Embryonic facial prominence (tissue), 1 donor: Measurements from ENCODE around the gene WIPF3.

Source experiments
- DNase-seq: peaks from one replicate; pipeline ENCODE4 v3.0.0-alpha.2; 2016; ENCODE audit errors: extremely low spot score

The WIPF3 gene

DNA sequence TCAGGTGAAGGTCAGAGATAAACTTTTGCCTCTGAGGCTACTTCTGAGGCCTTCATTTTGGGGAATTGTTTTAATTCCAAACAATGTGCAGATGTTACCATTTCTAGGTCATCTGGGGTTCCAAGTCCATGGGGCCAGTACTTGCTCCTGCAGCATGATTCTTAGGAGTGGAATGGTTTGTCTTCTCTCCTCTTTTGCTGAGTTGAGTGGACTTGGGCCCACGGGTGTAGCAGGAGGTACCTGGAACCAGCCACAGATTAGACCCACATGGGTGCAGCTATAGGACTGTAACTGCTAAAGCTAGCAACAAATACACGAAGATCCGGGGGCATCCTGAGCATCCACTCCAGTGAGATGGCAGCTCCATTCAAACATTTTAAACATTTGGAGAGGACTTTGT, 41.6 kb downstream of the WIPF3 start:
- DNase-seq, result no peak

DNA sequence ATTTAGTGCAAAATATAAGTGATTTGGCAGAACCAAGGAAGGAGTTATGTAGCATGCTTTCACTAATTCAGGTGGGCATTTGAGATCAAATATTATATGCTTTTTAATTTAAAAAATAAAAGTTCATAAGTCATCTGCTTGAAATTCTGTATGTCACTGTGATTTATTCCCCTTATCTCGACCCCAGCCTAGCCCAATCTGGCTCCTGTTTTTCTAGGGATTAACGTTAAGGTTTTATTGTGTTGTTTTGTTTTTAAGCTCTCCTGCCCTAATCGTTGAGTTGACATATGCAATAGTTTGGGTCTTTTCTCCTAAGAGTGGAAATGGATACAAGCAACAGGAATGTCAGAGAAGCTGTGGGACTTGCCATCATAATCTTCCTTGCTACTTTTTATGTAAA, 42.6 kb downstream of the WIPF3 start:
- DNase-seq, result no peak

DNA sequence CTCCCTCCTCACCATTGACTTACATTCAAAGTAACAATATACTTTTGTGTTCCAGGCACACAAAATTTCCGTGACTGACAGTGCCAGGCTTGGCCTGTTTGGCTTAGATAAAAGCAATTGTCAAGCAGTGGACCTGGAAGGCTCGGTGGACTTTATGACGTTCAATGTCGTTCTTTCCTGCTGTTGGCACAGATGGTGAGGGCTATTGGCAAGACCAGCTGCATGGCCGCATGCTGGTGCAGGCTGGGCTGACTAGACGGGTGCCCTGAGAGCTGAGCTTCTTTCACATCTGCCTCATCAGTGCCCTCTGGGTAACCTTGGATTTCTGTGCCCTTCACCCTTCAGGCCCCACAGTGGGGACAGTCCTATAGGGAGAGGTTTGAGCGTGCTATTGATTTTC, 45.2 kb downstream of the WIPF3 start:
- DNase-seq, result no peak

DNA sequence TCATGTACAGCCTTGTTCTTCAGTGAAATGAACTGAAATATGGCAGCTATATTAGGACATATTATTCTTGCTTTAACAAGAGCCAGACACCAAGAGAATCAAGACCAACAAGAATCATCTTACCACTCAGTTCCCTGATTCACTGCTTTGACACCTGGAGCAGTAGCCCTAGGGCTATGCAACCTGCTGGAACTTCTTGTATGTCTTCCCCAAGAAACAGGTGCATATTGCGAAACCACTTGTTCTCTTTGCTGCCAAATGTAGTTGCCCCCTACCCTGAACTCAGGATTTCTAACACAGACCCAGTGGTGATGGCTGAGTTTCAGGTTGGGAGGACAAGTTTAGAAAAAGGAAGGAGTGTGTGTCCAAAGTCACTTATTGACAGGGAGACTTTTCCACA, 46.1 kb downstream of the WIPF3 start:
- DNase-seq, result no peak

DNA sequence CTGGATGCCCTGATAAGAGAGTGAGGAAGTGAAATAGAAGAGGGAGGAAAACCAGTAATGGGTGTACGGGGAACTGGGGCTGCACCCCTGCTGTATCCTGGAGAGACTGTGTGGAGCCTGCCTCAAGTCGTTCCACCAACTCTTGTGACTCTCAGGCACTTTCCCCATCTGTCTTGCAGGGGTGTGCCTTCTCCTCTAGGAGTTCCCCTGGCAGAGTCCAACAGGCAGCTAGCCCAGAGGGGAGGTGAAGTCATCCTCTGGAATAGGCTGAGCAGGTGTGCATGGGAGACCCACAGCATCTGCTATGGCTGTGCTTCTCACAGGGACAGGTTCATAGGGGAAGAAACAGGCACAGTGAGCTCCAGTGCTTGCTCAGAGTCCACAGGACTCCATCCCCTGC, 46.8 kb downstream of the WIPF3 start:
- DNase-seq, result no peak

DNA sequence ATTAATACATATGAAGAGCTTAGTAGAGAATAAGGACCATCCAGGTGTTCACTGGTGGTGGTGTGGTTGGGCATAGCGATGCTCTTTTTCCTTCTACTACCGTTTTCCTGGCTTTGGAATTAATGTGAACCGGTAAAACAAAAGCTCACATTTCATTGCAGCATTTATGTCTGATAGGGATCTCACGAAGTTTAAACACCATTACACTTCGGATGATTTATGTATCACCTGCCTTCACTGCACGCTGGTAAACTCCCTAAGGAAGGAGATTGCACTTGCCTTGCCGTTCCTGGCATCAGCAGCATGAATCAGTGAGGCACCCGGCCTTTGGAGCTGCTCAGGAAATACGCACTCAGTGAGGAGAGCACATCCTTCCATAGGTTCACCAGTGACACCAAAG, 47.5 kb downstream of the WIPF3 start:
- no peak for DNase-seq

DNA sequence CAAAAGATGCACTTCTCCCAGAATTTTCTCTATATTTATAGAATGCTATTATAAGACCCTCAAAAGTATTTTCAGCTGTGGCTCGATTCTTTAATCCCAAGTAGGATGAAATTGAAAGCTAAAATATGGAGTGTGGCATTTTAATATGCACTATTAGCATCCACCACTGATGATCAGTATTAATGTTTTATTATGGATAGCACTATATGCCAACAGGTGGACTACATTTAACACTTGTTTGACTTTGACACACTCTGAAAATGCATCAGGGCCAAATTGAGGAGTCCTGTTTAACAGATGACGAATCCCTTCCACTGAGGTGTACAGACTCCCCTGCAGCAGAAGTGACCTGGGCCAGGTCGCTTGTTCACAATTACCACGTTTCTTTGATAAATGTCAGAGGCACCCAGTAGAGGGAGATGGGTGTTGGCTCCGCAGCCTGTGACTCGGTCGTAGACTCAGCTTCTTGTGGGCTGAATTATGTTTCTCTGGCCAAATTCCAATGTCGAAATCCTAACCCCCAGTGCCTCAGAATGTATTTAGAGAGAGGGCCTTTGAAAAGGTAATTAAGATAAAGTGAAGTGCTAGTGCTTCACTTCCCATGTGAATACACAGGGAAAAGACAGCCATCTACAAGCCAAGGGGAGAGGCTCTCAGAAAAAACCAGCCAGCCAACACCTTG, 48.1 kb downstream of the WIPF3 start:
- DNase-seq, result no peak

DNA sequence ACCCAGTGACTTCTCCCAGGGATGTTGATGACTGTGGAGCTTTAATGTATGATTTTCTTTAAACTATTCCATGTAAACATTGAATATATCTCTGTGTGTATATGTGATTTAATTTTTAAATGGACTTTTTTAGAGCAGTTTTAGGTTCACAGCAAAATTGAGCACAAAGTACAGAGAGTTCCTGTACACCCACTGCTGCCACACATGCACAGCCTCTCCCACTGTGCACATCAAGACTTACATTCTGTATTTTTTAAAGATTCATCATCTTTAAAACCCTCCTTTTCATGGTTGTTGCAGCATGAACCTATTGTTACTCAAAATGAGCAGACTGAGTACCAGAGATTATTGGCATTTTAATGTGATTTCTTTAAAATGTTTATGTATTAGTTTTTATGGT, 51.3 kb downstream of the WIPF3 start:
- no peak for DNase-seq

DNA sequence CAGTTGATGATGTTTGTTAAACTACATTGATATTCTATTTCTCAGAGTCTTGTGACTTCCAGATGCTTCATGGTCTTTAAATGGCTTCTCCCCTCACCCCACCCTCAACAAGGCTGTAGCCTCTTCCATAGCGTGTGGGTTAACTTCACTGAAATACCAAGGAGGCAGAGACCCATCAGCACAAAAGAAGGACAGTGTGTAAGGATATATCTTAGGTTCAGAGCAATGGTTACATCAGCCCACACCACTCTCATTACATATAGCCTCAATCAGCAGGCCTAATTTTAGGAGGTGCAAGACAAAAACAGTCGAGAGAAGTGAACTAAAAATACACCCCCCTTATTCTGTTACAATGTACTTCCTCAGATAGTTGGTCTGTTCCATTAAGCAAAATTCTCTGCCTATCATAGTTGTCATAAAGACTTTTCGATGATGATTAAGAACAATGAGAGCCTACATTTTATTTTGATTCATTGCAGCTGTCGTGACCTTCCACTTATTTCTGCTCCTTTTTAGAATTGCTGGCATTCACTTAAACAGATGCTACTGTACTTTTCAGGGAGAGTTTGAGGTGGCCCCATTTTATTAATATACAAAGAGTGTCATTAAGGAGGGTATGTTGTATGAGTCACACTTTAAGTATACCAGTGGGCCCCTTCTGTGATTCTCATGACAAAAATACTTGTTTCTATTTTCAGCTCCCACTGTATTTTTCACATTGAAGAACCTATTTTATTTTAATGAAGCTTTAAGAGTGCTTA, 52.1 kb downstream of the WIPF3 start:
- DNase-seq, result no peak

DNA sequence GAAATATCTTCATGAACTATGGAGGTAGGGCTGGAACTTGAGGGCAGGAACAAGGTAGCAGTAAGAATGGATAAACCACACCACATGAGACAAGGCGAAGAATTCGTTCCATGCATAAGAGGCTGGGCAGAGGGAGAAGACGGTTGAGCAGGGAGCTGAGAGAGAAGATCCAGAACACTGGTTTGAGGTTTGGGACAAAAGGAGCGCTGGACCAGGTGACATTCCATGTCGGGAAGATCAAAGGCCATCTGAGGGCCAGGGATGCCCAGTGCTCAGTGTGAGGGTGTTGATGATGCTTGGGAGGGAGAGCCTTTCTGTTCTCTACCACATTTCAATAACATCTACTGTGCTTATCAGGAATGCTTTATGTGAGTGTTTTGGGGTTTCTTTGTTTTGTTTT, 52.8 kb downstream of the WIPF3 start:
- no peak for DNase-seq

DNA sequence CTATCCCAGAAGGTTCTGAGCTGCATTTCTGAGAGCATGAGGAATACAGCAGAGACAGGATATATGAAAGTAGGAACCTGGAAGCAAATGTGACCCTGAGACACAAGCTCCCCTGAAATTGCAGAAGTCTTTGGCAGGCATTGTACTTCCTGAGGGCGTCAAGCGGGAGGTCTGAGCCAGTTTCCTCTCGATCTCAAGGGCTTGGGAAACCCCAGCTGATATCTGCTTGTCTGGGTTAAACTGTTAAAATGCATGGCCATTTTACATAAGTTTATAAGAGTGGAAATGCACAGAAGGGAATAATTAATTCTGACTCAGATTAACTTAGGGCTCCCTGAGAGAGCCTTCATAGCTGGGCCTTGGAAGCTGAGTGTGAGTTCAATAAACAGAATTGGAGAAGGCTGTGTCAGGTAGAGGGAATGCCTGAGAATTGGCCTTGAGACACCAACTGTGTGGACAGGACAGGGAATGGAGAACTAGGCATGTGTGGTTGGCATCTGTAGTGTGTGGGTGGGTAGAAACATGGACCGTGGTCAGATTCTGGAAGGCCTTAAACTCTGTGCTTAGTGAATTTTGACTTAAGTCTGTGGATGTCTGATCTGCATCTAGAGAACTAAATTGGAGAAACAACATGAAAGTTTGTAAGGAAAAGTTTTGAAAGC, 53.3 kb downstream of the WIPF3 start:
- DNase-seq, result no peak

DNA sequence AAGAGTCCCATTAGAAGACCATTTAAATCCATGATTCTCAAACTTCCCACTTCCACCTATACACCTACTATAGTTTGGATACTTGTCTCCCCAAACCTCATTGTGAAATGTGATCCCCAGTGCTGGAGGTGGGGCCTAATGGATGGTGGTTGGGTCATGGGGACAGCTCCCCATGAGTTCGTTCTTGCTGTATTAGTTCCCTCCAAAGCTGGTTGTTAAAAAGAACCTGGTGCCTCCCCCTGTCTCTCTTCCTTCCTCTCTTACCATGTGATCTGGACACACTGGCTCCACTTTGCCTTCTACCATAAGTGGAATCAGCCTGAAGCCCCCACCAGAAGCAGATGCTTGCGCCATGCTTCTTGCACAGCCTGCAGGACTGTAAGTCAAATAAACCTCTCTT, 53.9 kb downstream of the WIPF3 start:
- no peak for DNase-seq

DNA sequence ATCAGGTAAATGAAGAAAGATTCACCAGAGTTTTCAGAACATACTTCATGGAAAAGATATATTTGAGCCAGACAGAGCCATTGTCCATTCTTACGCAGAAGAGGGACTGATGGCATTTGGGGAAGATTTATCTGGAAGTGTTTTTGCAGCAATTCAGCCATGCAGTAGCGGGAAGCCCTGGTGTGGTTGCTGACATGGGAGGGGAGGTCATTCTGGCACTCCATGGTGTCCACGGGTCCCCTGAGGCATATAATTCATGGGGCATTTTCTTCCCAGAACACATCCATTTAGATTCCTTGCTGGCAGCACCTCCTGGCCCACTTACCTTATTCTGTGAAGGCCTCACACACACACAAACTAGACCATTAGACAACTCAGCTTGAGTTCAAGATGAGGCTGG, 55.6 kb downstream of the WIPF3 start:
- no peak for DNase-seq

DNA sequence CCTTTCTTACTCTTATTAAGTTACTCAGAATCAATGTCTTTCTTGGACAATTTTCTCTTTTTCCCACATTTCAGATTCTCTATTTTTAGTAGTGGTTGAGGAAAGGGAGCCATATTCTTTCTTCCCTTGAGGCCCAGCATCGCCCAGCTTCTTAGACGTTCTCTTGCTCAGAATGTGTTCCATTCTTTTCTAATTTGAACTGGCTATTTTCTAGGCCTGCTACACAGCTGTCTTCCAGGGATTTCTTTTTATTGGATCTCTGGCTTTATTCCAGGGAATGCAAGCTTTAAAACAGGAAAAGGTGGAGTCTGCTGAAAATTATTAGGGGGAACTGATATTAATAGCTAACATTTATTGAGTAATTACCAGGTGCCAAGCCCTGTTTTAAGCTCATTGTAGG, 58.3 kb downstream of the WIPF3 start:
- DNase-seq, result no peak

DNA sequence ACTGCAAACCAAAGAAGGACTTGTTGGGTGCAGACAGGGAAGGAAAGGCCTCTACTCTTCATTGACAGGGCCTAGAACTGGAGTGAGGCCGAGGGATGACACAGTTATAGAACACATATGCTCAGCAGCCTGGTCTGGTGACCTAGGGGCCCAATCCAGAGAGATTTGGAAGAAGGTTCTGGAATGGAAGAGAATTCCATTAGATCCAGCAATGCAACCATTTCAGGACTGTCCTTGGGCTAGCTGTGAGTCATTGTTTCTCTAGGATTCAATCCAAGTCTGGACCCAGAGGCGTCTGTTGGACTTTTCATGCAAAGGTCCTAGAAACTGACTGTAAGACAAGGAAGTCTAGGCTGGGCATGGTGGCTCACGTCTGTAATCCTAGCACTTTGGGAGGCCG, 59.2 kb downstream of the WIPF3 start:
- DNase-seq, result no peak

DNA sequence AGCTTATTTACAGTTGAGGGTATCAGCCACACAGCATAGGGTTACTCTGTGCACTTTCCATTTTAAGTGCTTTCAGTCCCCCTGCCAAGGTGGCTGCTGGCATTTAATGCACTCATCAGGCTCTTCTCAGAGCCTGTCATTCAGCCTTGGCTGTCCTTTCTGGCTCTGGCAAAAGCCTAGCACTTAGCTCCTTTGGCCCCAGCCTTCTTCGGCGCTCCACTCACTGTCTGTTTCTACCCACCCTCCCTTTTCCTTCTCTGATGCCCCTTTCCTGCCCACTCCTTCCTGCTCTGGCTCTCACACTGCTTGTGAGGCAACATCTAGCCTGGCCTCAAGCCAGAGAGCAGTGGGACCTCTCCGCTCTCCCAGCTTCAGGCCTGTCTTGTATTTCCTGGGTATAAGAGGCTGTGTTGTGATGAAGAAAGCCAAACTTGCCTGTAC, 60.2 kb downstream of the WIPF3 start:
- DNase-seq, result no peak

DNA sequence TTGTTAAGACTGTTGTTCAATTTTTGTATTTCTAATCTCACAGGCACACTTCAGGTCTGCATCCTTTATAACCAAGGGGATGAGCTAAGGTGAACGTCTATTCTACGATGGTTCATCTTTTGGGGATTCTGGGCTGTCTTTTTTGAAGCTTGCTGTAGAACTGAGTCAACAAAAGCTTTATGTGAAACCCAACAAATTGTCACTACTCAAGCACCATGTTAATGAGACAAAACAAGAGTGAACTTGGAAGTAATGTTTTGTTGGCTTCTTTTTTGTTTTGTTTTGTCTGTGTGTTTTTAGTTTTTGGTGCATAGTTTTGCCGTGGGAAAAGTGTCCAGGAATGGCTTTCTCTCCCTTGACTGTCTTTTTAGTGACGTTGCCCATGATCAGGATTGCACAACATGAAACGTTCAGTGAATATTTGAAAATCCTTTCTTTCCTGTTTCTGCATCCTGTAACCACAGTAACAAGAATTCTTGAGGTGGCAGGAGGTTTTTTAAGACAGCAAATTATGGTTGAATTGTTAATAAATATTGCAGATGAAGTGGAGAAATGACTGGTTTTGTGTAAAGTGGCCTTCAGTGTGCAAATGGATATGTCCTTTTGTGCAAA, 65.6 kb downstream of the WIPF3 start:
- no peak for DNase-seq

DNA sequence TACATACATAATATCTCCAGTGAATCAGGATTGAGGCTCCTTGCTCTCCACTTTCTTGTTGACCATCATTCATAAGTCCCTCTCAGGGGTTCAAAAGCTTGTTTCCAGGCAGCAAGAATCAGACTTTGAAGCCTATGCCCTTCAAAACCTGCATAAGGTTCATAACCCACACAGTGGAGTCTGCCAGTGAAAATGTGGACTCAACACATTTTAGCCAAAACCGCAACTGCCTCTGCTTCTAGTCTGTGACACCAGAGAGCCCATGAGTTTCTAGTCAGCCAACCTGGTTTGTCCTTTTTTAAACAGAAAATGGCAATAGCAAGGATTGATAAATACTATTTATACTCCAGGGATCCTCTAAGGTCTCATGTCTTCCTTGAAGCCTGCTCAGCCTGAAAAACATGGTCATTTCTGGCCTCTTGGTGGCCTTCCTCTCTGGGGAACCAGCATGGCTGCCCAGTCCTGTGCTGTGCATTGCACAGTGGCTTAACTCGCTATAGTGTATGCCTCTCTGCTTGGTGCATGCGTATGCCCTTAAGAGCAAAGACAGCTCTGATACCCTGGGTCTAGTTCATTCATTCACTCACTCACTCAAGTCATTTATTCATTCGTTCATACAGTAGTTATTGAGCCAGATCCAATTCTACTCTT, 67.5 kb downstream of the WIPF3 start:
- no peak for DNase-seq

DNA sequence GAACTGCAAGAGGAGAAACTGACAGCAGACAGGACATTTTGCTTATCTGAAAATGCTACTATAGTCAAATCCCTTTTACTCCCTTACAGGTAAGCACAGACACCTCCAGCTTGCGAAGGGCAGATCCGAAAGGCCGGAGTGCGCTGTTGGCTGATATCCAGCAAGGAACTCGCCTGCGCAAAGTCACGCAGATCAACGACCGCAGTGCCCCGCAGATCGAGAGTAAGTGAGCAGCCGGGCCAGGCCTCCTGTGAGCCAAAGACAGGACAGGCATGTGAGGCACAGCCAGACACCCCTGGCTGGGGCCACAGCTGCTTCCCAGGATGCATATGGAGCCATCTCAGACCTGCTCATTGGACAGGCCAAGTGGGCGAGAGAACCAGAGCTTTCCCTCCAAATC, 69.4 kb downstream of the WIPF3 start:
- DNase-seq, result no peak

DNA sequence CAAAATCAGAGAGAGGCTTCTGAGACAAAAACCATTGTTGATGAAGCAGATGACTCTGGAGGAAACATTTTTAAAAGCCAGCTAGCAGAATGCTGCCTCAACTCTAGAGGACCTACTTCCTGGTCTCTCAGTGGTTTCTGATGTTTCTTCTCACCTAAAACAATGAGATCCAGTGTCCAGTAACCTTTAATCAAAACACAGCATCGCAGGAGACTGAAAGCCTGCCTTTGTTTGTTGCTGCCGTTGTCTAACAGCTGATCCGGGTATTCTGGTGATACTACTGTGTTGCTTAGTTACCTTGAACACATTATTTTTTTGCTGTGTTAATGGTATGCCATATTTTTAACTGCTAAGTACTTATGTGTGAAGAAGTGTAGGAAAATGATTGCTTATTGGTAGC, 70.9 kb downstream of the WIPF3 start:
- no peak for DNase-seq

DNA sequence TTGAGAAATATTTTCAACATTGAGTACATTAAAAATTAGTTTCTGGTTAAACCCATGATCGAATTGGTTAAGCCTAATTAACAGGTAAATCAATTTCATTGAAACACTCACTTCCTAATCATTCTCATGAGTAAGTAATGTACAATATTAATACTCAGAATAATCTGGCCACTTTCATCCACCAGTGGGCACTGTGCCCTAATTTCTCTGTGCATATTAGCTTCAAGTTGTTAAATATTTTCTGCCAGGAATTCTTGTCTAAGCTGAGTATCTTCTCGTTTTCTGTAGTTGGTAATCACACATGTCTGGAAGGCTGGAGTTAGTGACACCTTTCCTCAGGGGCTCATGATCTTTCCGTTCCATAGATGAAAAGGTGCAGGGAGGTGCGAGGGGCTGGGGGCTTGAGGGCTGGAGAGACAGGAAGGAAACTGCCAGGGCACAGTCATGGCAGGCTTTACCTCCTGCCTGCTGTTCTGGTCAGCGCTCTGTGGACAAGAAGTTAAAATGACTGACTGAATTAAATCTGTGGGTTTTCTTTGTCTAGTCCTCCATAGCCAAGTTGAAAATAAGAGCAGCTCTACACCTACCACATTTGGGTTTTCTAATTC, 71.9 kb downstream of the WIPF3 start:
- no peak for DNase-seq

DNA sequence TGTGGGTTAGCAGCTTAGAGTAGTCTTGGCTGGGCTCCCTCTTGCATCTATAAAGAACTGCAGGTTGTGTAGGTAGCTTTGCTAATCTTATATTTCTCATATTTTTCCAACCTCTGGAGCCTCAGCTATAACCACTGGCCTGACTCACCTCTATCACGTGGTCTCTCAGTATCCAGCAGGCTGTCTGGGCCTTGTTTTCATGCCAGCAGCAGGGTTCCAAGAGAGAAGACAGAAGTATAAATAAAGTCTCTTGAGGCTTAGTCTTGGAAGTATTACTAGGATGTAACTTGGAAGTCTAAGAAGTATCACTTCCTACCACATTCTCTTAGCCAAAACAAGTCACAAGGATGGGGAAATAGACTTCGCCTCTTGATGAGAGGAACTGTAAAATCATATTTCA, 73.3 kb downstream of the WIPF3 start:
- no peak for DNase-seq
